Neutrophil (primary cell): ENCODE results near the gene PRR5L.
"Not testable (repeated sequence)": the region's sequence is repeated elsewhere in the genome, so short reads cannot be mapped to it uniquely, and the experiment has no call there.

Experiments used
- H3K27ac ChIP-seq: fragments of 200-600 bp; sonication (generic); 2 replicates; pipeline ENCODE4 v1.5.1; 2016; ENCODE audit warnings: mild to moderate bottlenecking, moderate library complexity
- H3K27me3 ChIP-seq: fragments of 200-600 bp; sonication (generic); 2 replicates; pipeline ENCODE4 v1.6.0; 2016; ENCODE audit warnings: mild to moderate bottlenecking
- H3K36me3 ChIP-seq: fragments of 200-600 bp; sonication (generic); 2 replicates; pipeline ENCODE4 v1.5.1; 2017
- H3K4me1 ChIP-seq, 2 experiments: fragments of 200-600 bp in 1 of 2; sonication (generic) in 1 of 2; 1 replicate in 1 of 2; 2 replicates in 1 of 2; pipeline versions ENCODE4 v1.5.1 to v1.6.1; 2013 to 2016; ENCODE audit warnings: low read depth in 1 of 2, low read length in 1 of 2, mild to moderate bottlenecking in 1 of 2, moderate library complexity in 1 of 2; ENCODE audit not compliant: control insufficient read depth in 1 of 2, insufficient read depth in 1 of 2
- H3K4me3 ChIP-seq, 2 experiments: fragments of 200-600 bp in 1 of 2; sonication (generic) in 1 of 2; 1 replicate in 1 of 2; 2 replicates in 1 of 2; pipeline ENCODE4 v1.5.1; 2013 to 2016; ENCODE audit warnings: low read depth in 1 of 2, low read length in 1 of 2, mild to moderate bottlenecking in 1 of 2, moderate library complexity in 1 of 2
- H3K9me3 ChIP-seq: fragments of 200-600 bp; sonication (generic); 2 replicates; pipeline ENCODE4 v1.5.1; 2016
- TF ChIP-seq, protein P1 (sequence below): fragments of 200-600 bp; sonication (generic); IDR thresholded peaks from 2 replicates; pipeline ENCODE4 v1.5.1; 2016; ENCODE audit warnings: antibody characterized with exemption

Gene PRR5L

DNA sequence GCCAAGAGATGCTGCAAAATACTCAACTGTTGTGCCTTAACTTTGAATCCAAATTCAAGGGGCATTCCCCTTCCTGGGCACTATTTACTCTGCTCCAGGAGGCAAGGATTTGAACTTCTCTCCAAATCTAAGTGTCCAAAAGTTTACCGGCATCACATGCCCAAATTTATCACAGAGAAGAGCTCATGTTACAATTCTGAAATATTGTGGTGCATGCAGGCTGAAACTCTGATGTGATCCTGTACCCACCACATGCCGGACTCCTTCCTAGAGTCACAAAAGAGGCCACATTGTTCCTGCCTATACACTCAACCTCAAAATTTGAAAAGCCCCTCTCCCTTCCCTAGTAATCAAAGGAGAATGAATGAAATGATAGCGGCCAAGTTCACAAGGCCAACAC, 212.7 kb downstream of the PRR5L start:
- H3K4me3 ChIP-seq, result peak overlapping the region; percentile 92 to 96
- TF ChIP-seq, protein P1, sequence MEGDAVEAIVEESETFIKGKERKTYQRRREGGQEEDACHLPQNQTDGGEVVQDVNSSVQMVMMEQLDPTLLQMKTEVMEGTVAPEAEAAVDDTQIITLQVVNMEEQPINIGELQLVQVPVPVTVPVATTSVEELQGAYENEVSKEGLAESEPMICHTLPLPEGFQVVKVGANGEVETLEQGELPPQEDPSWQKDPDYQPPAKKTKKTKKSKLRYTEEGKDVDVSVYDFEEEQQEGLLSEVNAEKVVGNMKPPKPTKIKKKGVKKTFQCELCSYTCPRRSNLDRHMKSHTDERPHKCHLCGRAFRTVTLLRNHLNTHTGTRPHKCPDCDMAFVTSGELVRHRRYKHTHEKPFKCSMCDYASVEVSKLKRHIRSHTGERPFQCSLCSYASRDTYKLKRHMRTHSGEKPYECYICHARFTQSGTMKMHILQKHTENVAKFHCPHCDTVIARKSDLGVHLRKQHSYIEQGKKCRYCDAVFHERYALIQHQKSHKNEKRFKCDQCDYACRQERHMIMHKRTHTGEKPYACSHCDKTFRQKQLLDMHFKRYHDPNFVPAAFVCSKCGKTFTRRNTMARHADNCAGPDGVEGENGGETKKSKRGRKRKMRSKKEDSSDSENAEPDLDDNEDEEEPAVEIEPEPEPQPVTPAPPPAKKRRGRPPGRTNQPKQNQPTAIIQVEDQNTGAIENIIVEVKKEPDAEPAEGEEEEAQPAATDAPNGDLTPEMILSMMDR, result no peak

DNA sequence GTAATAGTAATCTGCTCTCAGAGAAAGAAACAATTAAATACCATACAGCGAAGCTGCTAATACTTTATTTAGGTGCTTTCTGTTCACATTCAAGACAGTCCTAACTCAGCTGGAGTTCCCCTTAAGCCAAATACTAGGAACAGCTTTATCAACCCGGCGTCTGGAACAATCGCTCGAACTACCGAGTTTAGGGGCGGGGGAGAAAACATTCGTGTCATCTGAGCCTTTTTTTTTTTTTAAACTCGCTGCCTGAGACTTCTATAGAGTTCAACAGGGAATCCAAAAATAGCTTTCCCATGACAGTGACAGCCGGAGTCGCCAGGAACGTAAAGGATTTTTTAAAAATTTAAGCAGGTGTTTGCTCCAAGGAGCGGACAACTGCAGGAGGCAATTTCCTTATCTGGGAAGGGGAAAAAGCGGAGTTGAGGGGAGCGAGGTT, 213.1 kb downstream of the PRR5L start:
- Histone ChIP-seq H3K9me3 (no peaks in the 10 kb centered on the region), H3K4me3 (peak overlapping the region; percentile 92 to 96), H3K4me1 (peaks cover 22 to 26% of the 10 kb centered on the region in 2 experiments), H3K27me3 (no peaks in the 10 kb centered on the region), H3K27ac (peak overlapping the region; percentile 89), H3K36me3 (peaks cover 7% of the 10 kb centered on the region)
- TF ChIP-seq, protein P1, result no peak

More for the DNA sequence above, 212.7 kb downstream of the PRR5L start:
- peaks cover 22 to 26% of the 10 kb centered on the region in 2 experiments for H3K4me1 ChIP-seq
- H3K27ac ChIP-seq, result peak overlapping the region; percentile 89
- H3K9me3 ChIP-seq, result no peaks in the 10 kb centered on the region
- peaks cover 9% of the 10 kb centered on the region for H3K36me3 ChIP-seq
- H3K27me3 ChIP-seq, result no peaks in the 10 kb centered on the region

DNA sequence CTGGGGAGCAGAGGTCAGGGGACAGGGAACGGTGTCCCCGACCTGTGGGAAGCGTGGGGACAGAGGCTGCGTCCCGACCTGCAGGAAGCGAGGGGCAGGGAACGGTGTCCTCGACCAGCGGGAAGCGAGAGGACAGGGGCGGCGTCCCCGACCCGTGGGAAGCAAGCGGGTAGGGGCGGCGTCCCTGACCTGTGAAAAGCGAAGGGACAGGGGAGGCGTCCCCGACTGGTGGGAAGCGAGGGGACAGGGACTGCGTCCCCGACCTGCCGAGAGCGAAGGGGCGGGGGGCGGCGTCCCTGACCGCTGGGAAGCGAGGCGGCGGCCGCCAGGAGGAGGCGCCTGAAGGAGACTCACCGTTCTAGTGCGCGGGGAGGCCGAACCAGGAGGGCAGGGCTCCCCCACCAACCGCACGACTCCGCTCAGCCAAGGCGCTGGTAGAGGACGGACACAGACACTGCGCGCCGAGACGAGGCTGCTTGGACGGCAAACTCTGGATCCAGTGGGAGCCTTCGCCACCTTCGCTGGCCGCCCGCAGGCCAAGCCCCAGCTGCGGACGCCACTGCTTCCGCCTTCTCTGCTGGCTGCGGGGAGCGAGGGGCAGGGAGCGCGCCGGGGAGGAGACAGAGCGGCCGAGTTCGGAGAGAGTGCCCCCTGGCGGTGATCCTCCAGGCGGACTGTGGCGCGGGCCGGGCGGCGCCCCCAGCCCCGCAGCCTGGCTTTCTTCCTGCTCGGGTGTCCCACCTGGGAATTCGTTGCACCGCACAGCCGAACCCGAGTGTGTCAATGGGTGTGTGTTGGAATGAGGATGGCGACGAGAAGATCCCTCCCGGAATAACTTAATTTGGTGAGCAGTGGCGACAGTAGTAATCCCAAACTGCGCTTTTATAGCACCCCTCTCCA, 213.9 kb downstream of the PRR5L start, which contains the start of gene TRAF6:
Gene TRAF6, minus strand, starts transcription at position 579 of the 900 bp plus-strand sequence. CDS start 8,757 bp downstream, outside the sequence.
- H3K9me3 ChIP-seq, result no peaks in the 10 kb centered on the region
- H3K4me3 ChIP-seq, result peak within 1 kb of the TSS; percentile 92 to 96
- H3K4me1 ChIP-seq, result peaks cover 22 to 26% of the 10 kb centered on the region in 2 experiments
- peaks cover 7% of the 10 kb centered on the region for H3K36me3 ChIP-seq
- no peaks in the 10 kb centered on the region for H3K27me3 ChIP-seq
- H3K27ac ChIP-seq, result peak within 1 kb of the TSS; percentile 89
- TF ChIP-seq, protein P1, result peak; percentile 88

DNA sequence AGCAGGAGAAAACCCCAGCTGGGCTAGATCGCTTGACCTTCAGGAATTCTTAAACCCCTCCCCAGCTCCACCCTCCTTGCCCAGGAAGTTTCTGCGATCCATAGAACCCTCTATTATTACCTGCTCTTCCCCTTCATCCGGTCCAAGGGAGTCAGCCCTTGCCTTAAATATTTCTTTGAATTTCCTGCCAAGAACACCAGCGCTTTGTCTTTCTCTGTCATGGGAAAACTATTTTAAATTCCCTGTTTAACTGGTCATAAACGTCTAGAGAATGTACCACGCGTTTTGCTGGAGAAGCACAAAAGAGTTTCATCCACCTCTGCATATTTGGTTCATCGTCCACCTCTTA, 214.5 kb downstream of the PRR5L start:
- TF ChIP-seq, protein P1, result no peak
- no peaks in the 10 kb centered on the region for H3K27me3 ChIP-seq
- H3K4me1 ChIP-seq, result peaks cover 22 to 26% of the 10 kb centered on the region in 2 experiments
- H3K4me3 ChIP-seq, result peak overlapping the region; percentile 92 to 96
- H3K9me3 ChIP-seq, result no peaks in the 10 kb centered on the region
- no peak overlapping the region for H3K27ac ChIP-seq
- peaks cover 7% of the 10 kb centered on the region for H3K36me3 ChIP-seq

DNA sequence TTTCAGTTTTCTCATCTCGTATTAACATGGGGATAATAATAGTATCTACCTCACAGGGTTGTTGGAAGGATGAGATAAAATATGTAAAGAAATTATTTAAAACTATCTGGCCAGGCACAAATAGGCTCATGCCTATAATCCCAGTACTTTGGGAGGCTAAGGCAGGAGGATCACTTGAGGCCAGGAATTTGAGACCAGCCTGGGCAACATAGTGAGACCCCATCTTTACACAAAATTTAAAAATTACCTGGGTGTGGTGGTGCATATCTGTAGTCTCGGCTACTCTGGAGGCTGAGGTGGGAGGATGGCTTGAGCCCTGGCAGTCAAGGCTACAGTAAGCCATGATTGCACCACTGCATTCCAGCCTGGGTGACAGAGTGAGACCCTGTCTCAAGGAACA, 215.0 kb downstream of the PRR5L start:
- H3K9me3 ChIP-seq, H3K36me3 ChIP-seq, H3K27ac ChIP-seq, H3K27me3 ChIP-seq: not testable (repeated sequence)
- H3K4me1 ChIP-seq, result peaks cover 22 to 26% of the 10 kb centered on the region in 2 experiments
- peak overlapping the region in 1 of 2 experiments; percentile 92 for H3K4me3 ChIP-seq

DNA sequence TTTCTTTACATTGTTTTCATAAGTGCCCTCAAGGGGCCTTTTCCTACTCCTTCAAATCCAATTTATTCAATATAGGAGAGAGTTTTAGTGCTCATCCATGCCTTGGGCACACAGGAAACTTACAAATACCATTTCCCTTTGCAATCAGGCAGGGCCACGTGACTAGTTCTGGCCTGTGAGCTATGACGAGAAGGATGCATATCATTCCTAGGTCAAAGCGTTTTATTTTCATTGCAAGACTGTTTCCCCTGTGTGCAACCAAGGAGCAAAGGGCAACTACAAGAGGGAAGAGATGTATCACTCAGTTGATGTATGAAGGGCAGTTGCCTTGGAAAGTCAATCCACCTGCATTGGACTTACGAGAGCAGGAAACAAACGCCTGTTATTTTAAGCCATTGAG, 215.9 kb downstream of the PRR5L start:
- Histone ChIP-seq H3K36me3 (no peaks in the 10 kb centered on the region), H3K9me3 (no peaks in the 10 kb centered on the region), H3K4me3 (no peak overlapping the region), H3K27ac (no peak overlapping the region), H3K4me1 (peaks cover 22 to 26% of the 10 kb centered on the region in 2 experiments), H3K27me3 (no peaks in the 10 kb centered on the region)
- TF ChIP-seq, protein P1, result no peak
